K562 (cell line): Measurements from ENCODE around the gene IFI30. TPM values are rescaled to one million over a fixed set of nuclear protein-coding genes. Genes with fewer than 3 reads are reported as not detected.

Experiments
- CBFA2T3 ChIP-seq: fragments of 450-650 bp; IDR thresholded peaks from 2 replicates; pipeline ENCODE4 v1.6.1; 2017
- CEBPG ChIP-seq, 3 experiments: fragments of 200-800 bp in 1 of 3; sonication (Bioruptor generic) in 1 of 3; sonication (generic) in 1 of 3; formaldehyde crosslinking in 1 of 3; IDR thresholded peaks in 2 of 3; conservative IDR thresholded peaks in 1 of 3; 2 replicates each; pipeline versions ENCODE4 v1.6.1 to v1.8.0; 2016 to 2022; ENCODE audit warnings: missing compliant biosample characterization in 2 of 3, missing genetic modification characterization in 2 of 3, mild to moderate bottlenecking in 1 of 3, missing genetic modification reagents in 1 of 3
- CTBP1 ChIP-seq: fragments of 450-650 bp; IDR thresholded peaks from 2 replicates; pipeline ENCODE4 v1.6.1; 2016; ENCODE audit warnings: borderline replicate concordance
- KLF13 ChIP-seq: fragments of 450-650 bp; IDR thresholded peaks from 2 replicates; pipeline ENCODE4 v1.6.1; 2016; ENCODE audit warnings: missing genetic modification characterization, low read depth, mild to moderate bottlenecking, missing compliant biosample characterization, moderate library complexity, borderline replicate concordance
- LEF1 ChIP-seq: fragments of 450-650 bp; IDR thresholded peaks from 2 replicates; pipeline ENCODE4 v1.6.1; 2016; ENCODE audit warnings: mild to moderate bottlenecking
- PCBP2 ChIP-seq: fragments of 200-400 bp; formaldehyde crosslinking; IDR thresholded peaks from 2 replicates; pipeline ENCODE4 v1.6.1; 2018; ENCODE audit warnings: low read length, low read depth, mild to moderate bottlenecking, moderate library complexity; ENCODE audit not compliant: poor library complexity, severe bottlenecking
- POLR2A ChIP-seq: fragments of 450-650 bp; conservative IDR thresholded peaks from 2 replicates; pipeline ENCODE4 v1.6.1; 2016
- PTRF ChIP-seq: fragments of 450-650 bp; IDR thresholded peaks from 2 replicates; pipeline ENCODE4 v1.6.1; 2016; ENCODE audit warnings: mild to moderate bottlenecking, missing genetic modification characterization, missing compliant biosample characterization
- RFX7 ChIP-seq: fragments of 250-450 bp; sonication (Bioruptor Pico); IDR thresholded peaks from 2 replicates; pipeline ENCODE4 v1.5.1; 2021; ENCODE audit warnings: mild to moderate bottlenecking
- RNF2 ChIP-seq: sonication (generic); IDR thresholded peaks from 2 replicates; pipeline ENCODE4 v1.6.1; 2016
- SIN3B ChIP-seq: fragments of 450-650 bp; IDR thresholded peaks from 2 replicates; pipeline ENCODE4 v1.6.1; 2017; ENCODE audit warnings: low read depth, mild to moderate bottlenecking, moderate library complexity
- STAT6 ChIP-seq: sonication (generic); formaldehyde crosslinking; IDR thresholded peaks from 2 replicates; pipeline ENCODE4 v1.8.1; 2023; ENCODE audit warnings: mild to moderate bottlenecking, missing genetic modification reagents
- XRCC4 ChIP-seq: IDR thresholded peaks from one replicate; pipeline ENCODE4 v1.6.1; 2011; ENCODE audit not compliant: insufficient read depth, insufficient read length; ENCODE audit errors: extremely low read depth
- ZKSCAN8 ChIP-seq: fragments of 200-800 bp; sonication (Bioruptor generic); IDR thresholded peaks from 2 replicates; pipeline ENCODE4 v1.6.1; 2016; ENCODE audit warnings: missing genetic modification characterization, missing compliant biosample characterization
- polyA plus RNA-seq, 8 experiments: library from polyadenylated mRNA; depleted of rRNA in 4 of 8; stranded (reverse) in 5 of 8; unstranded in 3 of 8; fragments of >200 nt; fragmentation: Nextera tagmentation in 2 of 8; fragmentation: Illumina TruSeq in 1 of 8; extraction: Ambion mirVana in 2 of 8; extraction: Trizol in 1 of 8; gene quantifications; 2 replicates each; pipeline versions ENCODE4 v1.2.1 to v1.2.3, GENCODE V29; 2011 to 2014; ENCODE audit warnings: inconsistent platforms in 1 of 8, missing spikeins in 1 of 8
- total RNA-seq, 7 experiments: library from RNA; depleted of rRNA in 6 of 7; stranded (reverse); fragments of >200 nt in 6 of 7; fragmentation: Illumina TruSeq in 2 of 7; extraction: Trizol in 2 of 7; gene quantifications; 2 replicates each; pipeline versions ENCODE4 v1.2.1 to v1.2.3, GENCODE V29; 2011 to 2021; ENCODE audit warnings: low replicate concordance in 1 of 7
- TF ChIP-seq, protein P1 (sequence below): fragments of 450-650 bp; IDR thresholded peaks from 2 replicates; pipeline ENCODE4 v1.6.1; 2016; ENCODE audit warnings: borderline replicate concordance
- TF ChIP-seq, protein P2 (sequence below): sonication (generic); formaldehyde crosslinking; IDR thresholded peaks from 2 replicates; pipeline ENCODE4 v1.8.0; 2022; ENCODE audit warnings: mild to moderate bottlenecking, missing genetic modification reagents

IFI30 gene
- total and polyA plus RNA-seq, 9 of the 15 experiments (the other 6 are each of a cell fraction or from before 2014, with no cell fraction given): 63.7 to 430 (median 109) TPM

DNA sequence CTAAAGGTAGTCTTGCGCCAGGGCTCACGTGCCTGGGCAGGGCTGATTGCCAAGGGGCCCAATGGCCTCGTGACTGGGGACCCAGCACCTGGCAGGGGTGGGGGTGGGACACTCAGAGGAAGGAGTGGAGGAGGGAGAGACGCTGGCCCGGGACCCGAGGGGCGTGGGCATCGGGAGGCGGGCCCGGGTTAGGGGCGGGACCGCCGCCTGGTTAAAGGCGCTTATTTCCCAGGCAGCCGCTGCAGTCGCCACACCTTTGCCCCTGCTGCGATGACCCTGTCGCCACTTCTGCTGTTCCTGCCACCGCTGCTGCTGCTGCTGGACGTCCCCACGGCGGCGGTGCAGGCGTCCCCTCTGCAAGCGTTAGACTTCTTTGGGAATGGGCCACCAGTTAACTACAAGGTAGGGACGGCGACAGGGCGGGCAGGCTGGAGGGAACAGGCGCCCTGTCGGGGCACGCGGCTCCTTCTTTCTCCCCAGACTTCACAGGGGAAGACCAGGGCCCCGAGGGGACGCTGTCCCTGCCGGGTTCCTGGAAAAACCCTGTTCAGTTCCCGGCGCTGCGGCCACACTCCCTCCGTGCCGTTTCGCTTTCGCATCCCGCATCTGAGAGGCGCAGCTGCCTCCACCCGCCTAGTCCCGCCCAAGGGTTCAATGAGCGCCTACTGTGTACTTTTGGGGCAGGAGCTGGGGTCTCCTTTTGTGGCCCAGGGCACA is at the start of gene IFI30 (continued):
- TF ChIP-seq, protein P1, sequence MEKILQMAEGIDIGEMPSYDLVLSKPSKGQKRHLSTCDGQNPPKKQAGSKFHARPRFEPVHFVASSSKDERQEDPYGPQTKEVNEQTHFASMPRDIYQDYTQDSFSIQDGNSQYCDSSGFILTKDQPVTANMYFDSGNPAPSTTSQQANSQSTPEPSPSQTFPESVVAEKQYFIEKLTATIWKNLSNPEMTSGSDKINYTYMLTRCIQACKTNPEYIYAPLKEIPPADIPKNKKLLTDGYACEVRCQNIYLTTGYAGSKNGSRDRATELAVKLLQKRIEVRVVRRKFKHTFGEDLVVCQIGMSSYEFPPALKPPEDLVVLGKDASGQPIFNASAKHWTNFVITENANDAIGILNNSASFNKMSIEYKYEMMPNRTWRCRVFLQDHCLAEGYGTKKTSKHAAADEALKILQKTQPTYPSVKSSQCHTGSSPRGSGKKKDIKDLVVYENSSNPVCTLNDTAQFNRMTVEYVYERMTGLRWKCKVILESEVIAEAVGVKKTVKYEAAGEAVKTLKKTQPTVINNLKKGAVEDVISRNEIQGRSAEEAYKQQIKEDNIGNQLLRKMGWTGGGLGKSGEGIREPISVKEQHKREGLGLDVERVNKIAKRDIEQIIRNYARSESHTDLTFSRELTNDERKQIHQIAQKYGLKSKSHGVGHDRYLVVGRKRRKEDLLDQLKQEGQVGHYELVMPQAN: 0 out of 2 replicates have a peak, but pooled peaks have one; percentile 3
- TF ChIP-seq RNF2: 0 out of 2 replicates have a peak, but pooled peaks have one; percentile 41
- no peak for TF ChIP-seq PTRF (tag)
- TF ChIP-seq, protein P2, sequence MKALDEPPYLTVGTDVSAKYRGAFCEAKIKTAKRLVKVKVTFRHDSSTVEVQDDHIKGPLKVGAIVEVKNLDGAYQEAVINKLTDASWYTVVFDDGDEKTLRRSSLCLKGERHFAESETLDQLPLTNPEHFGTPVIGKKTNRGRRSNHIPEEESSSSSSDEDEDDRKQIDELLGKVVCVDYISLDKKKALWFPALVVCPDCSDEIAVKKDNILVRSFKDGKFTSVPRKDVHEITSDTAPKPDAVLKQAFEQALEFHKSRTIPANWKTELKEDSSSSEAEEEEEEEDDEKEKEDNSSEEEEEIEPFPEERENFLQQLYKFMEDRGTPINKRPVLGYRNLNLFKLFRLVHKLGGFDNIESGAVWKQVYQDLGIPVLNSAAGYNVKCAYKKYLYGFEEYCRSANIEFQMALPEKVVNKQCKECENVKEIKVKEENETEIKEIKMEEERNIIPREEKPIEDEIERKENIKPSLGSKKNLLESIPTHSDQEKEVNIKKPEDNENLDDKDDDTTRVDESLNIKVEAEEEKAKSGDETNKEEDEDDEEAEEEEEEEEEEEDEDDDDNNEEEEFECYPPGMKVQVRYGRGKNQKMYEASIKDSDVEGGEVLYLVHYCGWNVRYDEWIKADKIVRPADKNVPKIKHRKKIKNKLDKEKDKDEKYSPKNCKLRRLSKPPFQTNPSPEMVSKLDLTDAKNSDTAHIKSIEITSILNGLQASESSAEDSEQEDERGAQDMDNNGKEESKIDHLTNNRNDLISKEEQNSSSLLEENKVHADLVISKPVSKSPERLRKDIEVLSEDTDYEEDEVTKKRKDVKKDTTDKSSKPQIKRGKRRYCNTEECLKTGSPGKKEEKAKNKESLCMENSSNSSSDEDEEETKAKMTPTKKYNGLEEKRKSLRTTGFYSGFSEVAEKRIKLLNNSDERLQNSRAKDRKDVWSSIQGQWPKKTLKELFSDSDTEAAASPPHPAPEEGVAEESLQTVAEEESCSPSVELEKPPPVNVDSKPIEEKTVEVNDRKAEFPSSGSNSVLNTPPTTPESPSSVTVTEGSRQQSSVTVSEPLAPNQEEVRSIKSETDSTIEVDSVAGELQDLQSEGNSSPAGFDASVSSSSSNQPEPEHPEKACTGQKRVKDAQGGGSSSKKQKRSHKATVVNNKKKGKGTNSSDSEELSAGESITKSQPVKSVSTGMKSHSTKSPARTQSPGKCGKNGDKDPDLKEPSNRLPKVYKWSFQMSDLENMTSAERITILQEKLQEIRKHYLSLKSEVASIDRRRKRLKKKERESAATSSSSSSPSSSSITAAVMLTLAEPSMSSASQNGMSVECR (CRISPR knock-in tag): peak; percentile 70; the same call in 1 of the 2 replicates
- peak; percentile 50; the same call in 1 of the 2 replicates for TF ChIP-seq CTBP1
- TF ChIP-seq RFX7 (CRISPR knock-in tag): no peak
- TF ChIP-seq PCBP2: no peak
- TF ChIP-seq POLR2A: peak; percentile 87
- no peak for TF ChIP-seq SIN3B
- TF ChIP-seq ZKSCAN8 (CRISPR knock-in tag): peak; percentile 99
- TF ChIP-seq XRCC4: no peak
- no peak for TF ChIP-seq STAT6 (CRISPR knock-in tag)
- TF ChIP-seq CBFA2T3: no peak; the same call in 1 of the 2 replicates
- TF ChIP-seq KLF13 (tag): 0 out of 2 replicates have a peak, but pooled peaks have one; percentile 20
- no peak for TF ChIP-seq CEBPG (CRISPR knock-in tag; IDR thresholded peaks at IDR 0.05)
- no peak for TF ChIP-seq CEBPG (tag; conservative IDR thresholded peaks at IDR 0.05 in 1 of 2, IDR thresholded peaks at IDR 0.05 in 1 of 2)
- no peak for TF ChIP-seq LEF1
